ENCODE results near the gene TMEM62. TPM values are rescaled to one million over a fixed set of nuclear protein-coding genes. Genes with fewer than 3 reads are reported as not detected.

TMEM62 gene
- total and polyA plus RNA-seq, 2 donors (not counting 1 experiment from before 2014, with no cell fraction given) = 18.6 to 65.3 TPM

DNA sequence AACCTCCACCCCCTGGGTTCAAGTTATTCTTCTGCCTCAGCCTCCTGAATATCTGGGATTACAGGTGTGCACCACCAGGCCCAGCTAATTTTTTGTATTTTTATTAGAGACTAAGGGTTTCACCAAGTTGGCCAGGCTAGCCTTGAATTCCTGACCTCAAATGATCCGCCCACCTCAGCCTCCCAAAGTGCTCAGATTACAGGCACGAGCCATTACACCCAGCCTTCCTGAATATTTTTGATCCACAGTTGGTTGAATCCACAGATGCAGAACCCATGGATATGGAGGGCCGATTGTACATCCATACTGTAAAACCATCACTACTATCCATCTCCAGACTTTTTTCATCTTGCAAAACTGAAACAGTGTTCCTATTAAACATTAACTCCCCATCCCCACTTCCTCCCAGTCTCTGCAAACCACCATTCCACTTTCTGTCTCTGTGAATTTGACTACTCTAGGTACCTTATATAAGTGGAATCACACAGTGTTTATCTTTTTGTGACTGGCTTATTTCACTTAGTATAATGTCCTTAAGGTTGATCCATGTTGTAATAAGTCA, 8.2 kb upstream of the TMEM62 start:
- ATAC-seq (ENCODE audit: low read depth) (no peak), DNase-seq (no peak)
- Mint-ChIP-seq H3K4me1 (peaks cover 16% of the 10 kb centered on the region), H3K9me3 (ENCODE audit: insufficient read depth) (peaks cover 10% of the 10 kb centered on the region), H3K27me3 (no peaks in the 10 kb centered on the region), H3K4me3 (no peak overlapping the region), H3K27ac (no peak overlapping the region)
- Histone ChIP-seq H3K9me3 (ENCODE audit: control extremely low read depth in 1 of 3, control insufficient read depth in 2 of 3, insufficient read depth in 1 of 3, low read length in 2 of 3) (peaks cover 0 to 2% (median 1%) of the 10 kb centered on the region in 3 donors), H3K4me1 (ENCODE audit: control insufficient read depth in 2 of 2, insufficient read depth in 2 of 2, low read length in 2 of 2) (peaks cover 5 to 15% of the 10 kb centered on the region in 2 donors), H3K4me2 (replicated peaks; ENCODE audit: low read depth, low read length, poor library complexity, severe bottlenecking) (no peak overlapping the region), H3K9ac (ENCODE audit: low read length) (no peak overlapping the region), H3K27ac (ENCODE audit: low read length in 2 of 2) (no peak overlapping the region), H3K4me3 (ENCODE audit: control extremely low read depth in 1 of 5, extremely low read depth in 1 of 5, insufficient read depth in 1 of 5, low read depth in 2 of 5, low read length in 4 of 5) (no peak overlapping the region), H3K79me2 (ENCODE audit: control insufficient read depth, insufficient read depth, low read length) (no peaks in the 10 kb centered on the region), H4K20me1 (ENCODE audit: control insufficient read depth, insufficient read depth, low read length, poor library complexity, severe bottlenecking) (no peaks in the 10 kb centered on the region), H3K36me3 (replicated peaks in 1 of 2; ENCODE audit: control extremely low read depth in 1 of 2, control insufficient read depth in 1 of 2, extremely low read depth in 1 of 2, insufficient read depth in 2 of 2, low read length in 1 of 2) (no peaks in the 10 kb centered on the region), H2AFZ (ENCODE audit: insufficient read depth, low read depth, low read length, poor library complexity, severe bottlenecking) (no peak overlapping the region), H3K27me3 (replicated peaks in 1 of 4; ENCODE audit: control extremely low read depth in 1 of 4, control insufficient read depth in 3 of 4, insufficient read depth in 4 of 4, low read length in 3 of 4) (no peaks in the 10 kb centered on the region)
- WGBS (ENCODE audit: insufficient coverage) = 100% methylated on average over 3 of the region's 3 CpGs
- intact Hi-C loops (cut with micrococcal nuclease) = no loop called here
- TF ChIP-seq, protein P1, sequence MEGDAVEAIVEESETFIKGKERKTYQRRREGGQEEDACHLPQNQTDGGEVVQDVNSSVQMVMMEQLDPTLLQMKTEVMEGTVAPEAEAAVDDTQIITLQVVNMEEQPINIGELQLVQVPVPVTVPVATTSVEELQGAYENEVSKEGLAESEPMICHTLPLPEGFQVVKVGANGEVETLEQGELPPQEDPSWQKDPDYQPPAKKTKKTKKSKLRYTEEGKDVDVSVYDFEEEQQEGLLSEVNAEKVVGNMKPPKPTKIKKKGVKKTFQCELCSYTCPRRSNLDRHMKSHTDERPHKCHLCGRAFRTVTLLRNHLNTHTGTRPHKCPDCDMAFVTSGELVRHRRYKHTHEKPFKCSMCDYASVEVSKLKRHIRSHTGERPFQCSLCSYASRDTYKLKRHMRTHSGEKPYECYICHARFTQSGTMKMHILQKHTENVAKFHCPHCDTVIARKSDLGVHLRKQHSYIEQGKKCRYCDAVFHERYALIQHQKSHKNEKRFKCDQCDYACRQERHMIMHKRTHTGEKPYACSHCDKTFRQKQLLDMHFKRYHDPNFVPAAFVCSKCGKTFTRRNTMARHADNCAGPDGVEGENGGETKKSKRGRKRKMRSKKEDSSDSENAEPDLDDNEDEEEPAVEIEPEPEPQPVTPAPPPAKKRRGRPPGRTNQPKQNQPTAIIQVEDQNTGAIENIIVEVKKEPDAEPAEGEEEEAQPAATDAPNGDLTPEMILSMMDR (IDR thresholded peaks at IDR 0.05) = no peak
- TF ChIP-seq EZH2 (IDR thresholded peaks at IDR 0.05; ENCODE audit: borderline replicate concordance, insufficient read depth, low read depth, low read length, poor library complexity, severe bottlenecking) = no peak
- ChIA-PET CTCF (no interaction called here), POLR2A (no interaction called here)

DNA sequence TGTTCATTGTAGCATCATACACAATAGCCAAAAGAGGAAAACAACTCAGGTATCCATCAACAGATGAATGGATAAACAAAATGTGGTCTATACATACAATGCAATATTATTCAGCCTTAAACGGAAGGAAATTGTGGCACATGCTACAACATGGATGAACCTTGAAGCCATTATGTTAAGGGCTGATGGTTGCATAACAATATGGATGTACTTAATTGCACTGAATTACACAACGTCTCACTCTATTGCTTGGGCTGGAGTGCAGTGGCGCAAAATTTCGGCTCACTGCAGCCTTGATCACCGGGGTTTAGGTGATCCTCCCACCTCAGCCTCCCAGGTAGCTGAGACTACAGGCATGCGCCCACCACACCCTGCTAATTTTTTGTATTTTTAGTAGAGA, 7.0 kb upstream of the TMEM62 start:
- TF ChIP-seq, protein P1 (IDR thresholded peaks at IDR 0.05) = no peak
- TF ChIP-seq EZH2 (IDR thresholded peaks at IDR 0.05; ENCODE audit: borderline replicate concordance, insufficient read depth, low read depth, low read length, poor library complexity, severe bottlenecking) = no peak
- Histone ChIP-seq H3K4me3 (ENCODE audit: control extremely low read depth in 1 of 5, extremely low read depth in 1 of 5, insufficient read depth in 1 of 5, low read depth in 2 of 5, low read length in 4 of 5) (no peak overlapping the region), H3K9ac (ENCODE audit: low read length) (no peak overlapping the region), H3K27ac (ENCODE audit: low read length in 2 of 2) (no peak overlapping the region), H2AFZ (ENCODE audit: insufficient read depth, low read depth, low read length, poor library complexity, severe bottlenecking) (no peak overlapping the region), H3K27me3 (replicated peaks in 1 of 4; ENCODE audit: control extremely low read depth in 1 of 4, control insufficient read depth in 3 of 4, insufficient read depth in 4 of 4, low read length in 3 of 4) (no peaks in the 10 kb centered on the region), H3K9me3 (ENCODE audit: control extremely low read depth in 1 of 3, control insufficient read depth in 2 of 3, insufficient read depth in 1 of 3, low read length in 2 of 3) (peaks cover 0 to 2% (median 1%) of the 10 kb centered on the region in 3 donors), H3K36me3 (replicated peaks in 1 of 2; ENCODE audit: control extremely low read depth in 1 of 2, control insufficient read depth in 1 of 2, extremely low read depth in 1 of 2, insufficient read depth in 2 of 2, low read length in 1 of 2) (no peaks in the 10 kb centered on the region), H4K20me1 (ENCODE audit: control insufficient read depth, insufficient read depth, low read length, poor library complexity, severe bottlenecking) (no peaks in the 10 kb centered on the region), H3K4me2 (replicated peaks; ENCODE audit: low read depth, low read length, poor library complexity, severe bottlenecking) (no peak overlapping the region), H3K79me2 (ENCODE audit: control insufficient read depth, insufficient read depth, low read length) (no peaks in the 10 kb centered on the region), H3K4me1 (ENCODE audit: control insufficient read depth in 2 of 2, insufficient read depth in 2 of 2, low read length in 2 of 2) (peaks cover 5 to 15% of the 10 kb centered on the region in 2 donors)
- WGBS (ENCODE audit: insufficient coverage) = 100% methylated on average over 3 of the region's 6 CpGs
- Mint-ChIP-seq H3K27me3 (no peaks in the 10 kb centered on the region), H3K27ac (no peak overlapping the region), H3K4me3 (no peak overlapping the region), H3K4me1 (peaks cover 16% of the 10 kb centered on the region), H3K9me3 (ENCODE audit: insufficient read depth) (peaks cover 10% of the 10 kb centered on the region)
- ChIA-PET CTCF (no interaction called here), POLR2A (no interaction called here)
- ATAC-seq (ENCODE audit: low read depth) (no peak), DNase-seq (no peak)
- intact Hi-C loops (cut with micrococcal nuclease) = no loop called here

Measured in B cell (primary cell).